ENCODE measurements around the gene NPTN.

GRCh38 chr15:73617913-73618312 is 15.3 kb downstream of the NPTN start:
- TF ChIP-seq POLR2AphosphoS5 (IDR thresholded peaks at IDR 0.05; ENCODE audit: low read depth, low read length) (no peak), POLR2A (IDR thresholded peaks at IDR 0.05; ENCODE audit: low read depth, low read length) (no peak), SPI1 (IDR thresholded peaks at IDR 0.05; ENCODE audit: low read depth, low read length) (no peak), TAF1 (IDR thresholded peaks at IDR 0.05; ENCODE audit: low read depth, low read length) (no peak), POU2F2 (IDR thresholded peaks at IDR 0.05; ENCODE audit: low read depth, low read length) (no peak), PAX5 (IDR thresholded peaks at IDR 0.05; ENCODE audit: insufficient read depth, low read length, severe bottlenecking) (no peak)

All from GM12891 (cell line).